ENCODE measurements around the gene BRCA2.
"Not testable (repeated sequence)": the region's sequence is repeated elsewhere in the genome, so short reads cannot be mapped to it uniquely, and the experiment has no call there.

The BRCA2 gene

DNA sequence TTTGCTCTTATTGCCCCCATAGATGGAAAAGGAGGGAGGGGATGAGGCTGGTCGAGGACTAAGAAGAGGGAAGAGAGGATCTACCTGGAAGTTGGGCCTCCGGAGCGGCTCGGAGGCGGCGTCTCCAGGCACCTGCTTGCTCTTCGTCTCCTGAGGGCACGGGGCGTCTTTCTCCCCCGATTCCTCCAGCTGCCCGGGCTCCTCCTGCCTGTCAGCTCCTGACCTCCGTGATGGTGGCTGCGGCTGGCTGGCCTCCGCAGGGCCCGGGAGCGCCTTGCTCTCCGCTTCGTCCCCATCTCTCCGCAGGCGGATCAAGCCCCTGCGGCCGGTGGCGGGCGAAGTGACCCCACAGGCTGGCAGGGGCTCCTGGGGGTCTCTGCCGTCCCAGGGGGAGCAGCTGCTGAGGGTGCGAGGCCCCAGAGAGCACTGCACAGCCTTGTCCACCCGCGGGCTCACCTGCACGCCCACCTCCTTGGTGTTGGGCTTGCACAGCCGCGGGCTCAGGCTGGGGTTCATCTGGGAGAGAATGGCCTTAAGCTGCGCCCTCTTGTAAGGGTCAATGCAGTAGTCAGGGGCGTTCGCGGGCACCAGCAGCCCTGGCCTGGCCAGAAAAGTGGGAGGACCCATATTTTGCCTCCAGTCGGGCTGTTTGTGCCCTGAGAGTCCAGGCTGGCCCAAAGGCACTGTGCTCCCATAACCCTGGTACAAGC, 4.0 kb upstream of the BRCA2 start:
- no peak for DNase-seq (ENCODE audit: low read depth)

DNA sequence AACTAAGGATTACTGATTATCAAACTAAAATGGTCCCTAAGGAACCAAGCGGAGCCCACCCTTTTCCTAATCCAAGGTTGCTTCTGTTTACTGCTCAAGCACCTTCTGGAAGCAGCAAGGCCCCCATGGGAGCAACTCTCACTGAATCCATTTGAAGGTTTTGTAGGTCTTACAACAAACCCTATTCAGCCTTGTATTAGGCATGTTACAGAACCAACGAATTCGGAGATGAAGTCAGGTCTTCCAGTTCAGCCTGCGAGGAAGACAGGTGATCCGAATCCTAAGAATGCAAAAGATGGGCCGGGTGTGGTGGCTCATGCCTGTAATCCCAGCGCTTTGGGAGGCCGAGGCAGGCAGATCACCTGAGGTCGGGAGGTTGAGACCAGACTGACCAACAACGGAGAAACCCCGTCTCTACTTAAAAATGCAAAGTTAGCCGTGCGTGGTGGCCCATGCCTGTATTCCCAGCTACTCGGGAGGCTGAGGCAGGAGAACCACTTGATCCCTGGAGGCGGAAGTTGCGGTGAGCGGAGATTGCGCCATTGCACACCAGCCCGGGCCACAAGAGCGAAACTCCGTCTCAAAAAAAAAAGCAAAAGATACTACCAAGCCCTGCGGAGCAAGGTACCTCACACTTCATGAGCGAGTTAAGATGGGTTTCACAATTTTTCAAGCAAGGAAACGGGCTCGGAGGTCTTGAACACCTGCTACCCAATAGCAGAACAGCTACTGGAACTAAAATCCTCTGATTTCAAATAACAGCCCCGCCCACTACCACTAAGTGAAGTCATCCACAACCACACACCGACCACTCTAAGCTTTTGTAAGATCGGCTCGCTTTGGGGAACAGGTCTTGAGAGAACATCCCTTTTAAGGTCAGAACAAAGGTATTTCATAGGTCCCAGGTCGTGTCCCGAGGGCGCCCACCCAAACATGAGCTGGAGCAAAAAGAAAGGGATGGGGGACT, 754 bp upstream of the BRCA2 start:
- peak; percentile 28 for DNase-seq (ENCODE audit: low read depth)

DNA sequence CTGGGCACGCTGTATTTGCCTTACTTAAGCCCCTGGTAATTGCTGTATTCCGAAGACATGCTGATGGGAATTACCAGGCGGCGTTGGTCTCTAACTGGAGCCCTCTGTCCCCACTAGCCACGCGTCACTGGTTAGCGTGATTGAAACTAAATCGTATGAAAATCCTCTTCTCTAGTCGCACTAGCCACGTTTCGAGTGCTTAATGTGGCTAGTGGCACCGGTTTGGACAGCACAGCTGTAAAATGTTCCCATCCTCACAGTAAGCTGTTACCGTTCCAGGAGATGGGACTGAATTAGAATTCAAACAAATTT, 676 bp downstream of the BRCA2 start:
- no peak for DNase-seq (ENCODE audit: low read depth)

DNA sequence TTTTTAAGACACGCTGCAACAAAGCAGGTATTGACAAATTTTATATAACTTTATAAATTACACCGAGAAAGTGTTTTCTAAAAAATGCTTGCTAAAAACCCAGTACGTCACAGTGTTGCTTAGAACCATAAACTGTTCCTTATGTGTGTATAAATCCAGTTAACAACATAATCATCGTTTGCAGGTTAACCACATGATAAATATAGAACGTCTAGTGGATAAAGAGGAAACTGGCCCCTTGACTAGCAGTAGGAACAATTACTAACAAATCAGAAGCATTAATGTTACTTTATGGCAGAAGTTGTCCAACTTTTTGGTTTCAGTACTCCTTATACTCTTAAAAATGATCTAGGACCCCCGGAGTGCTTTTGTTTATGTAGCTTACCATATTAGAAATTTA, 1.2 kb downstream of the BRCA2 start:
- no peak for DNase-seq (ENCODE audit: low read depth)

DNA sequence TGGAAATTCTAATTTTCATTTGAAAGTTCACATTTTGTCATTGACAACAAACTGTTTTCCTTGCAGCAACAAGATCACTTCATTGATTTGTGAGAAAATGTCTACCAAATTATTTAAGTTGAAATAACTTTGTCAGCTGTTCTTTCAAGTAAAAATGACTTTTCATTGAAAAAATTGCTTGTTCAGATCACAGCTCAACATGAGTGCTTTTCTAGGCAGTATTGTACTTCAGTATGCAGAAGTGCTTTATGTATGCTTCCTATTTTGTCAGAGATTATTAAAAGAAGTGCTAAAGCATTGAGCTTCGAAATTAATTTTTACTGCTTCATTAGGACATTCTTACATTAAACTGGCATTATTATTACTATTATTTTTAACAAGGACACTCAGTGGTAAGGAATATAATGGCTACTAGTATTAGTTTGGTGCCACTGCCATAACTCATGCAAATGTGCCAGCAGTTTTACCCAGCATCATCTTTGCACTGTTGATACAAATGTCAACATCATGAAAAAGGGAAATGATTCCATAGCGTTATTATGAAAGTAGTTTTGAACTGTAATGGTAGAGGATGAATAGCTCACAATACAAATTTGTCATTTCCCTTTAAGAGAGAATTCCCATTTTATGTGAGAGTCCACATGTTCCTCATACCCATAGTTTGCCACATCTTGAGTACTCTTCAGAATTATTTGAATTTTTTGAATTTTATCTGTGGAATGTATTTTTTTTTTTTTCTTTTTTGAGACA, 2.6 kb downstream of the BRCA2 start:
- DNase-seq (ENCODE audit: low read depth) = no peak

DNA sequence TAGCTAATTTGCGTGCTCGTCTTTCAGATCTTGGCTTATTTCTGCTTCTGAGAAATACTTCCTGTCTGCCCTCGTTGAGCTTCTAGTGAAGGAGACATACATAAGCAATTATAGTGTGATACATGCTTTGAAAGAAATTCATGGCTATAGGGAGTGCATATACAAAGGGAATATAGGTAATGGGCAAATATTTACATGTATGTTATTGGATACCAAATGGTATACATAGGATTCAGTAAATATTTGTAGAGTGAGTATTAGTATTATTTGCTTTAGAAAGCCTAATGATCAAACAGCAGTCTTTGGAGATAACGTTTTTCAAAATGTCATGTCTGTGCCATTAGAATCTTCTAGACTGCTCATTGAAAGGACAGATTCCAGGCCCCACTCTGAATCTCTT, 5.2 kb downstream of the BRCA2 start:
- DNase-seq (ENCODE audit: low read depth) = no peak

DNA sequence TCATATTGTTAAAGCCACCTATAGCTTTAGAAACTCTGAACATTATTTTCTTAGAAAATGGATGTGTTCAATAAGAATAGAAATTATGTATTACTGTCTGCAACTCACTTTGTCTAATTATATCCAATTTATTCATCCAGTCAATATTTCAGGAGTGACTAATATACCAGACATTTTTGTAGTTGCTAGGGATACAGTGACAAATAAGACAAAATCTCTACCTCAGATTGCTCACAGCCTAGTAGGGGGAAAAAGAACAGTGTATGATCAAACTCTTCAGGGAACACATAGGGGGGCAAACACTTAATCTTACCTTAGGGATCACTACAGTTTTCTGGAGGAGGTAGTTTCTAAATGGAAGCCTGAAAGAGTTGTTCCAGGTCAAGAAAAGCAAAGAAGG, 8.6 kb downstream of the BRCA2 start:
- DNase-seq (ENCODE audit: low read depth) = no peak

DNA sequence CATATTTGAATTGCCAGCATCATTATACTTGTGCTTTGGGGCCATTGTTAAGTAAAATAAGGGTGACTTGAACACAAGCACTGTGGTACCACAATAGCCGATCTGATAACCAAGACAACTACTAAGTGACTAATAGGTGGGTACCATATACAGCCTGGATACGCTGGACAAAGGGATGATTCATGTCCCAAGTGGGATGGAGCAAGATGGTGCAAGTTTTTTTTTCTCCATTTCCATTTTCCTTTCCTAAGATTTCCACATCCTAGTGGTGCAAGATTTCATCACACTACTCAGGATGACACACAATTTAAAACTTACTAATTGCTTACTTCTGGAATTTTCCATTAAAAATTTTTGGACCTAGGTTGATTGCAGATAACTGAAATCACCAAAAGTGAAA, 15.1 kb downstream of the BRCA2 start:
- no peak for DNase-seq (ENCODE audit: low read depth)

DNA sequence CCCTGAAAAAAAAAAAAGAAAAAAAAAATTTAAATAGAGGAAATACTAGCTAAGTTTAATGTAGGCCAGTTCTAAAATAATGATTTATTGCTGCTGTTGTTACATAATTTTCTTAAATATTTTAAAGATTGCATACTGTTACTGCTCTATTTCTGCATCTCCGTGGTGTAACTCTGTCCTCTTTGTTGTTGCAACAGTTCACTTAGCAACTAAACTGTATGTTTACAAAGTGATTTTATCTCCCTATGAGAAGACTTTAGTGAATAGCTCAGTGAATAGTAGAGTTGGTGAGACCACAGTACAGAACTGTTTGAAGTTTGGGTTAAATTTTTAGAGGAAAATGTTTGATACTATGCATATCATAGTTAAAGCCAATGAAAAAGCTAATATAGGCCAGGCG, 19.4 kb downstream of the BRCA2 start:
- DNase-seq (ENCODE audit: low read depth) = no peak

DNA sequence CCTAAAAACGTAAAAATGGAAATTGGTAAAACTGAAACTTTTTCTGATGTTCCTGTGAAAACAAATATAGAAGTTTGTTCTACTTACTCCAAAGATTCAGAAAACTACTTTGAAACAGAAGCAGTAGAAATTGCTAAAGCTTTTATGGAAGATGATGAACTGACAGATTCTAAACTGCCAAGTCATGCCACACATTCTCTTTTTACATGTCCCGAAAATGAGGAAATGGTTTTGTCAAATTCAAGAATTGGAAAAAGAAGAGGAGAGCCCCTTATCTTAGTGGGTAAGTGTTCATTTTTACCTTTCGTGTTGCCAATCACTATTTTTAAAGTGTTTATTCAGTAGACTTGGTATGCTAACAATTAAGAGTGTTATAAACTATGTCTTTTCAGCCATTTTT, 25.6 kb downstream of the BRCA2 start:
- no peak for DNase-seq (ENCODE audit: low read depth)

DNA sequence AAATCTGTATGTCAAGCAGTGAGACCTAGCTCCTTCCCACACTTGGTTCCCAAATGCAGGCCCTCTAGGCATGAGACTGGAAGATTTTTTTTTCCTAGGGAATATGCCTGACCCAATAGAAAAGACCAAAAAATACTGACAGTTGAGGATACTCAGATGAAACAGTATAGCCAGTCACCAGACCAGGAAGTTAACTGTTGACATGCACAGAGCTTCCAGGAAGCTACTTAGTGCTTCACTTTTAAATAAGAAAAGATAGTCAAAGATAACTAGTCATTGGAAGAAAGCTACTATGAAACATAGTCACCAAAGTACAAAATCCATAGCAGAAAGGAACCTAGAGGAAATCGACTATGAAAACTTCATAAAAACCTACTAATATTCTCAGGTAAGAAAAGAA, 32.3 kb downstream of the BRCA2 start:
- DNase-seq (ENCODE audit: low read depth) = no peak

DNA sequence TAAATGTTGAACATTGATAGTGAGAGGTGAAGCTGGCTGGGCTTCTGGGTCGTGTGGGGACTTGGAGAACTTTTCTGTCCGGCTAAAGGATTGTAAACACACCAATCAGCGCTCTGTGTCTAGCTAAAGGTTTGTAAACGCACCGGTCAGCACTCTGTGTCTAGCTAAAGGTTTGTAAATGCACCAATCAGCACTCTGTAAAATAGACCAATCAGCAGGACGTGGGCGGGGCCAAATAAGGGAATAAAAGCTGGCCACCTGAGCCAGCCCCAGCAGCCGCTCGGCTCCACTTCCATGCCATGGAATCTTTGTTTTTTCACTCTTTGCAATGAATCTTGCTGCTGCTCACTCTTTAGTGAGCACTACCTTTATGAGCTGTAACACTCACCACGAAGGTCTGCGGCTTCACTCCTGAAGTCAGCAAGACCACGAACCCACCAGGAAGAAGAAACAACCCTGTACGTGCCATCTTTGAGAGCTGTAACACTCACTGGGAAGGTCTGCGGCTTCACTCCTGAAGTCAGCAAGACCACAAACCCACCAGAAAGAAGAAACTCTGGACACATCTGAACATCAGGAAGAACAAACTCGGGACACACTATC, 35.6 kb downstream of the BRCA2 start:
- not testable (repeated sequence) for DNase-seq (ENCODE audit: low read depth)

DNA sequence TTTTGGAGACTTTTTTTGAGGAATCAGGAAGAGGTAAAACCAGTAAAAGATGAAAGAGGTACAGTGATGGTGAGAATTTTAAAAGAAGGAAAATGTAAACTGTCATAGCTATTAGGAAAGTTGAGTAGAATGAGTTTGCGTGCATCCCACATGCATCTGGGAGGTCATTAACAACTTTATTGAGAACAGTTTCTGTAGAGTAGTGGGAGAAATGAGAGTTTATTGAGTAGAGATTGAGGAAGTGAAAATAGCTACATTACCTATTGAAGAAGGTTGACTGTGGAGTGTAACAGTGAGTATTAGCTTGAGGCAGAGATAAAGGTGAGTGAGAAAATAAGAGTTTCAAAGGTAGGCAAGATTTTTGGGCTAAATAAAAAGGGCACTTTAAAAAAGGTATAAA, 38.7 kb downstream of the BRCA2 start:
- DNase-seq (ENCODE audit: low read depth) = no peak

DNA sequence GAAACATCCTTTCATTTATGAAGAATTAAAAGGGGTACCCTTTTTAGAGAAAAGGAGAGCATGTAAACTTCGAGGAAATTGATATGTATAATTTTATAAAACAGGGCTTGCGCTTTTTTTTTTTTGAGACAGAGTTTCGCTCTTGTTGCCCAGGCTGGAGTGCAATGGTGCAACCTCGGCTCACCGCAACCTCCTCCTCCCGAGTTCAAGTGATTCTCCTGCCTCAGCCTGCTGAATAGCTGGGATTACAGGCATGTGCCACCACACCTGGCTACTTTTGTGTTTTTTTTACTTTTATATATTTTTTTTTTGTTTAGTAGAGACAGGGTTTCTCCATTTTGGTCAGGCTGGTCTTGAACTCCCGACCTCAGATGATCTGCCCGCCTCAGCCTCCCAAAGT, 40.6 kb downstream of the BRCA2 start:
- DNase-seq (ENCODE audit: low read depth) = not testable (repeated sequence)

DNA sequence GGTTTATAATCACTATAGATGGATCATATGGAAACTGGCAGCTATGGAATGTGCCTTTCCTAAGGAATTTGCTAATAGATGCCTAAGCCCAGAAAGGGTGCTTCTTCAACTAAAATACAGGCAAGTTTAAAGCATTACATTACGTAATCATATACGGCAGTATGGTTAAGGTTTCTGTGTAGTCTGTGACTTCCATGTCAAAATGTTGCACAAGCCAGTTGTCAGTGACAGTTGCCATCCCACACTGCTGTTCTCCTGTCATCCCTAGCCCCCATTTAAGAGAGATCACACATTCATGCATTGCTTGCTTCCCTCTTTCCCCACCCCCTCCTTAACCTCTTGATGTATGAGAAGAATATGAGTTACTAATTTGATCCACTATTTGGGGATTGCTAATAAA, 47.3 kb downstream of the BRCA2 start:
- DNase-seq (ENCODE audit: low read depth) = no peak

DNA sequence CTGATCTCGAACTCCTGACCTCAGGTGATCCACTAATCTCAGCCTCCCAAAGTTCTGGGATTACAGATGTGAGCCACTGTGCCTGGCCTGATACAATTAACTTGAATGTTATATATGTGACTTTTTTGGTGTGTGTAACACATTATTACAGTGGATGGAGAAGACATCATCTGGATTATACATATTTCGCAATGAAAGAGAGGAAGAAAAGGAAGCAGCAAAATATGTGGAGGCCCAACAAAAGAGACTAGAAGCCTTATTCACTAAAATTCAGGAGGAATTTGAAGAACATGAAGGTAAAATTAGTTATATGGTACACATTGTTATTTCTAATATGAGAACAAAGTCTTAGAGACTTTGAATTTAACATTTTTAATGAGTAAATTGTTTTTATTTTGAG, 55.5 kb downstream of the BRCA2 start:
- no peak for DNase-seq (ENCODE audit: low read depth)

DNA sequence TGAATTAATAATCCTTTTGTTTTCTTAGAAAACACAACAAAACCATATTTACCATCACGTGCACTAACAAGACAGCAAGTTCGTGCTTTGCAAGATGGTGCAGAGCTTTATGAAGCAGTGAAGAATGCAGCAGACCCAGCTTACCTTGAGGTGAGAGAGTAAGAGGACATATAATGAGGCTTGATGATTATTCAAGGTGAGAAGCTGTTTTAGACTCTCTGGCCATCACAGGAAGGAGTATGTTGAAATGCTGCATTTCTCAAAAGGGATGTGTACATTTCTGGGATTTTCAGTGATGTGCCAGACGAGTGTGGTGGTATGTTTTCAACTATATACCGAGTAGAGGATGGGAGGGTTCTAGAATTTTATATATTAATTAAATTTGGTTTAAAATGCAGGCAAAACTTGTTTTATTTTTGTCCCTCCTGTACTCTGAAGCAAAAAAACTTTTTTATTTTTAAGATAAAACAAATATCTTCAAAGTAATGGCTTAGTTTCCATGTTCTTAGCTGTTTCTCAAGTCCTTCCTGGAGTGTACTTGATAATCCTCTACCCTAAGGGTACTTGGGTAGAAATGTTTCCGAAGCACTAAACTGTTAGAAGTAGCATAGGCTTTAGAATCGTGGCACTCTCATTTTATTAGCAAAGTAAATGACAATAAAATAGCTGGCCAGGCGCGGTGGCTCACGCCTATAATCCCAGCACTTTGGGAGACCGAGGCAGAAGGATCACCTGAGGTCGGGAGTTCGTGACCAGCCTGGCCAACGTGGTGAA, 61.5 kb downstream of the BRCA2 start:
- no peak for DNase-seq (ENCODE audit: low read depth)

DNA sequence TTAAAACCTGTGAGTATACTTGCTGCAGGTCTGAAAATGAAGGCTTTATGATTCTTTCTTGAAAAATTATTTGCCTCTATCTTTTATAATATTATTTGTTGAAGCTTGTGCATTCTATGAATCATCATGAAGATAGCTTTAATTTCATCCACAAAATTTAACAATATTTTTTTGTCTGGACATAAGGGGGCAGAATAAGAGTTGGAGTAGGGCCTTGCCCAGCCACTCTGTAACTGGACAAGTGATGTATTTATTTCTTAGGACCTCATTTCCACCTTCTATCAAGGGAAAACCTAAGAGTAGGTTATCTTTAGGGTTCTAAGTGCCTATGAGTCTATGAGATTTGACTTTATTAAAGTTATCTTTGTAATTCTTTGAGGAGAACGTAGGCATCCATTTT, 62.7 kb downstream of the BRCA2 start:
- DNase-seq (ENCODE audit: low read depth) = no peak

DNA sequence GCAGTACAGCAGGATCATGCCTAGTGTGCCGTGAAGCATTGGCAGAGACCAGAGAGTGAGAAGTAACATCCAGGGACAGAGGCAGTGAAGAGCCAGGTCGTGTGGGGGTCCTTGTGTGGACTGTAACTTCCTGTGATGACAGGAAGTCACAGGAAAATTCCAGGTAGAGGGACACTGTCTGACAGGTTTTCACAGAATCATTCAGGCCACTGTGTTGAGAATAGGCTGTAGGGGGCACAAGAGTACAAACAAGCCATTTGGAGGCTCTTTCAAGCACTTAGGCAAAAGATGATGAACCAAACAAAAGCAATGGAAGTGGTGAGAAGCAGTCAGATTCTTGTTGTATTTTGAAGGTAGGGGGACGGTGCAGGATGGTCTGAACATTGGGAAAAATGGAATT, 66.2 kb downstream of the BRCA2 start:
- no peak for DNase-seq (ENCODE audit: low read depth)

DNA sequence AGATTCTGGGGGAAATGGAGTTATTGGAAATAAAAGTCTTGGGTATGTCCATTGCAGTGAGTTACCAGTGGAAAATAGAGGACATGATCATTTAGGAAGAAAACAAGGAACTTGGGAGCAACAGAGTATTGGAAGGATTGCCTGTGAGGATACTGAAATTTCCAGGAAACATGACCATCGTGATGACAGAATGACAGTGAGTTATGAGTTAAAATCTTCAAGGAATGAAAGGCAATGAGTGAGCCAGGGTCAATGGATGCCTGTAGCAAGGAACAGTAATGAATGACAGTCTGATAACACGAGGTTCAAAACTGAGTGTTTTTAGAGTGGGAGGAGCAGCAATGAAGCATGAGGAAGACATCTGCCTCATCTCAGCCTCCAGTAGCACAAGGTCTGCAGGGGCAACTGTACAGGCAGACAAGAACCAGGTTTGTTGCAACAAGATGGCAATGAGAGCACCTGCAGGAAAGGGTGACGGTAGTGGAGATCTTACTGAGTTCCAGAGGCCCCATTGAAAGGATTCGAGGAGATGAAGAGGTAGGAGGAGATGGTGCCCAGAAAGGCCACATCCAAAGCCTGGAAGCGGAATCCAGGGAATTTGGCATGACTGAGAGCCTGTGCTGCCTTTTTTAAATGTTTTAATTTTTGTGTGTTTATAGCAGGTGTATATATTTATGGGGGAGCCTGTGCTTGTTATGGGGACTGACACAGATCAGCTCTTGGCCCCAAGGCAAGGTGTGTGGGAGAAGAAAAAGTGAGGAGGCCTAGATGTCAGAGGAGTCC, 68.7 kb downstream of the BRCA2 start:
- no peak for DNase-seq (ENCODE audit: low read depth)

DNA sequence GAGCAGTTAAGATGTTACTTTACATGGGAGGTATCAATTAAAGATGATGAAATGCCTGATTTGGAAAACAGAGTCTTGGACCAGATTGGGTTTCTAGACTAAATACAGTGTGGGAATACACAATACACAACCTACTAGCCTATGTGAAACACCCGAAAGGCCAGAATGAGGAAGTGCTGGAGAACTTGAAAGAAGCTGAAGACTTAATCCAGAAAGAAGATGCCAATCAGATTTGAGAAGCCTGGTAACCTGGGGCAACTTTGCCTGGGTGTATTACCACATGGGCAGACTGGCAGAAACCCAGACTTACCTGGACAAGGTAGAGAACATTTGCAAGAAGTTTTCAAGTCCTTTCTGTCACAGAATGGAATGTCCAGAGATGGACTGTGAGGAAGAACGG, 69.4 kb downstream of the BRCA2 start:
- no peak for DNase-seq (ENCODE audit: low read depth)

All from activated T-helper 9 cell treated with anti-CD3 and anti-CD28 coated beads, Interleukin-2, amount 50 U/mL, for 16 hours (primary cell).